Endothelial cell of umbilical vein (primary cell): ENCODE measurements around the gene FSIP1. TPM values are rescaled to one million over a fixed set of nuclear protein-coding genes. Genes with fewer than 3 reads are reported as not detected.

Experiments
- BruUV-seq: library from RNA; stranded (reverse); fragments of 400-500 nt; replicated peaks from 2 replicates; lab custom pipeline; 2021; lab: Mats Ljungman, UMichigan
- CTCF ChIA-PET: fragments of 300-600, 350-600 bp; sonication (Branson Sonifier 250); formaldehyde crosslinking; loops from one replicate; lab custom pipeline; 2021; ENCODE audit warnings: antibody characterized with exemption, inconsistent platforms; lab: Charles Lee
- POLR2A ChIA-PET: fragments of 300-600, 350-600 bp; sonication (Branson Sonifier 250); formaldehyde crosslinking; loops from one replicate; lab custom pipeline; 2021; ENCODE audit warnings: antibody characterized with exemption, inconsistent platforms; lab: Charles Lee
- DNase-seq: peaks from one replicate; pipeline ENCODE4 v3.0.0-alpha.2; 2011; ENCODE audit warnings: low read depth, low spot score
- FAIRE-seq: peaks from 2 replicates; lab custom pipeline; 2011; peaks lifted over from hg19 to GRCh38; lab: Jason Lieb, UNC
- H2AFZ ChIP-seq: 2 replicates; pipeline ENCODE4 v1.6.0; 2012; ENCODE audit warnings: low read depth, low read length, control low read depth, inconsistent platforms
- H3K27ac ChIP-seq: 2 replicates; pipeline ENCODE4 v1.5.1; 2011; ENCODE audit warnings: low read depth, mild to moderate bottlenecking, control low read depth, low read length, moderate library complexity; ENCODE audit not compliant: insufficient read depth
- H3K27me3 ChIP-seq, 2 experiments: 2 replicates each; pipeline versions ENCODE4 v1.6.0 to v1.6.1; 2011; ENCODE audit warnings: low read length in 2 of 2, mixed read lengths in 1 of 2; ENCODE audit not compliant: control insufficient read depth in 2 of 2, insufficient read depth in 2 of 2
- H3K36me3 ChIP-seq, 2 experiments: 2 replicates in 1 of 2; 3 replicates in 1 of 2; pipeline ENCODE4 v1.5.1; 2011; ENCODE audit warnings: low read length in 2 of 2, mild to moderate bottlenecking in 1 of 2, moderate library complexity in 1 of 2; ENCODE audit not compliant: control insufficient read depth in 2 of 2, insufficient read depth in 2 of 2; ENCODE audit errors: extremely low read depth in 1 of 2
- H3K4me1 ChIP-seq: 3 replicates; pipeline ENCODE4 v1.5.1; 2011; ENCODE audit warnings: mild to moderate bottlenecking, low read length; ENCODE audit not compliant: control insufficient read depth, insufficient read depth; ENCODE audit errors: extremely low read depth
- H3K4me2 ChIP-seq: 2 replicates; pipeline ENCODE4 v1.6.1; 2011; ENCODE audit warnings: low read length, control low read depth, mixed read lengths; ENCODE audit not compliant: insufficient read depth
- H3K4me3 ChIP-seq, 3 experiments: fragments of 200-600 bp in 1 of 3; sonication (generic), shearing (Covaris generic) in 1 of 3; replicated peaks in 1 of 3; 2 replicates each; pipeline ENCODE4 v1.5.1; 2011 to 2016; ENCODE audit warnings: control low read depth in 3 of 3, low read length in 3 of 3, mild to moderate bottlenecking in 2 of 3, inconsistent platforms in 1 of 3, low read depth in 1 of 3, moderate library complexity in 1 of 3; ENCODE audit not compliant: insufficient read depth in 1 of 3
- H3K79me2 ChIP-seq: 2 replicates; pipeline ENCODE4 v1.6.0; 2012; ENCODE audit warnings: low read length, inconsistent platforms; ENCODE audit not compliant: control insufficient read depth, insufficient read depth
- H3K9ac ChIP-seq: replicated peaks from 2 replicates; pipeline ENCODE3; 2011; ENCODE audit warnings: low read length, control low read depth; ENCODE audit not compliant: insufficient read depth; ENCODE audit errors: extremely low read depth
- H3K9me1 ChIP-seq: replicated peaks from 3 replicates; pipeline ENCODE4 v1.6.0; 2011; ENCODE audit warnings: mild to moderate bottlenecking, low read length; ENCODE audit not compliant: control insufficient read depth, insufficient read depth; ENCODE audit errors: extremely low read depth
- H3K9me3 ChIP-seq: replicated peaks from 2 replicates; pipeline ENCODE4 v1.5.1; 2012; ENCODE audit warnings: low read length, inconsistent platforms; ENCODE audit not compliant: control insufficient read depth, insufficient read depth
- H4K20me1 ChIP-seq: replicated peaks from 2 replicates; pipeline ENCODE3; 2011; ENCODE audit warnings: mild to moderate bottlenecking, low read length; ENCODE audit not compliant: control insufficient read depth, insufficient read depth; ENCODE audit errors: extremely low read depth
- CTCF ChIP-seq, 2 donors: IDR thresholded peaks; 1 replicate in 1 of 2; 2 replicates in 1 of 2; pipeline ENCODE4 v1.5.1; 2011; ENCODE audit warnings: low read length in 2 of 2, mild to moderate bottlenecking in 2 of 2, moderate library complexity in 2 of 2, control low read depth in 1 of 2, inconsistent platforms in 1 of 2, low read depth in 1 of 2; ENCODE audit not compliant: insufficient read depth in 1 of 2; ENCODE audit errors: extremely low read depth in 1 of 2
- EZH2 ChIP-seq: IDR thresholded peaks from 2 replicates; pipeline ENCODE4 v1.6.1; 2012; ENCODE audit warnings: borderline replicate concordance, low read depth, mild to moderate bottlenecking, moderate library complexity, low read length, inconsistent platforms; ENCODE audit not compliant: severe bottlenecking
- FOS ChIP-seq: IDR thresholded peaks from 2 replicates; pipeline ENCODE4 v1.6.1; 2011; ENCODE audit warnings: mild to moderate bottlenecking, low read length, moderate library complexity, borderline replicate concordance; ENCODE audit not compliant: insufficient read depth
- GATA2 ChIP-seq: IDR thresholded peaks from 2 replicates; pipeline ENCODE4 v1.7.0; 2011; ENCODE audit warnings: low read depth, mild to moderate bottlenecking, moderate library complexity, mixed read lengths, low read length; ENCODE audit not compliant: insufficient read length, insufficient read depth
- JUN ChIP-seq: IDR thresholded peaks from 2 replicates; pipeline ENCODE4 v1.6.1; 2011; ENCODE audit warnings: borderline replicate concordance, low read depth; ENCODE audit not compliant: insufficient read length, insufficient read depth
- MAX ChIP-seq: IDR thresholded peaks from 2 replicates; pipeline ENCODE4 v1.6.1; 2011; ENCODE audit not compliant: insufficient read depth, insufficient read length
- MYC ChIP-seq: IDR thresholded peaks from one replicate; pipeline ENCODE4 v1.6.1; 2011; ENCODE audit warnings: mild to moderate bottlenecking, low read depth, low read length
- POLR2A ChIP-seq: IDR thresholded peaks from 2 replicates; pipeline ENCODE4 v1.6.1; 2012; ENCODE audit warnings: low read depth, mild to moderate bottlenecking, control low read depth, low read length
- dilution Hi-C: fragments of 300-500 bp; cut with MboI; formaldehyde crosslinking; loops from one replicate; pipeline ENCODE4 v1.15.0; 2019; ENCODE audit warnings: low sequenced_read_pairs; ENCODE audit not compliant: extremely low pct_ligation_motif_present
- intact Hi-C: fragments of 100-400 bp; cut with micrococcal nuclease; formaldehyde crosslinking; loops from one replicate; pipeline ENCODE4 v1.10.0; 2022
- polyA plus RNA-seq, 4 experiments: library from polyadenylated mRNA; depleted of rRNA in 3 of 4; stranded (reverse) in 3 of 4; unstranded in 1 of 4; fragments of >200 nt; gene quantifications; 2 replicates each; pipeline versions ENCODE4 v1.2.1 to v1.2.3, GENCODE V29; 2011 to 2012; ENCODE audit warnings: missing spikeins in 1 of 4
- total RNA-seq: library from RNA; stranded (reverse); gene quantifications from 2 replicates; pipeline ENCODE4 v1.2.3, GENCODE V29; 2021

The FSIP1 gene
- total and polyA plus RNA-seq, 2 donors (not counting 3 experiments of a cell fraction or from before 2014, with no cell fraction given), result 0.23 to 1.1 TPM

GRCh38 chr15:39744334-39745103, 38.1 kb downstream of the FSIP1 start:
- Histone ChIP-seq H3K4me1 (peaks cover 4% of the 10 kb centered on the region), H3K9me3 (no peaks in the 10 kb centered on the region), H3K27ac (no peak overlapping the region), H3K9ac (no peak overlapping the region), H2AFZ (no peak overlapping the region), H3K36me3 (no peaks in the 10 kb centered on the region), H3K4me3 (no peak overlapping the region), H3K4me2 (no peak overlapping the region), H3K27me3 (no peaks in the 10 kb centered on the region), H3K9me1 (no peaks in the 10 kb centered on the region), H3K79me2 (no peaks in the 10 kb centered on the region), H4K20me1 (no peaks in the 10 kb centered on the region)
- BruUV-seq, result no TSS peak
- CTCF ChIA-PET, result interaction anchor here (1.6 to 1.8 kb wide), 2 partner anchors 11 to 12 kb away, joined by 6 to 11 read pairs; no protein-coding TSS in a partner anchor
- intact Hi-C loops, result no loop called here
- FAIRE-seq (no peak), DNase-seq (no peak)
- POLR2A ChIA-PET, result no interaction called here
- TF ChIP-seq GATA2 (no peak), EZH2 (no peak), FOS (no peak), CTCF (IDR thresholded peaks at IDR 0.05; ENCODE audit: extremely low read depth in 1 of 2, insufficient read depth in 1 of 2, low read depth in 1 of 2, low read length in 2 of 2) (no peak), POLR2A (no peak), MYC (no peak), MAX (no peak), JUN (no peak)
- dilution Hi-C loops, result no loop called here
